Gastrocnemius medialis (tissue), 4 donors: ENCODE data around the gene FAM237A. TPM values are rescaled to one million over a fixed set of nuclear protein-coding genes. Genes with fewer than 3 reads are reported as not detected.

Experiments used
- ATAC-seq, 2 donors: fragments of 150-250 bp; one replicate each; pipeline ENCODE4 v1.9.1; 2016
- DNase-seq, 2 donors: peaks; one replicate each; pipeline ENCODE4 v3.0.0-alpha.2; 2019
- H3K27ac ChIP-seq, 4 donors: fragments of 200-600 bp; sonication (generic); 1 replicate in 1 of 4; 2 replicates in 3 of 4; pipeline ENCODE4 v1.5.1; 2016 to 2018; ENCODE audit warnings: mild to moderate bottlenecking in 2 of 4, moderate library complexity in 1 of 4
- H3K27me3 ChIP-seq, 3 donors: fragments of 200-600 bp; sonication (generic) in 2 of 3; 1 replicate in 1 of 3; 2 replicates in 2 of 3; pipeline versions ENCODE4 v1.5.1 to v1.6.0; 2016 to 2019; ENCODE audit warnings: mild to moderate bottlenecking in 1 of 3, moderate library complexity in 1 of 3
- H3K36me3 ChIP-seq, 2 donors: fragments of 200-600 bp; sonication (generic) in 1 of 2; one replicate each; pipeline ENCODE4 v1.5.1; 2017 to 2018
- H3K4me1 ChIP-seq, 2 donors: fragments of 200-600 bp; sonication (generic) in 1 of 2; one replicate each; pipeline ENCODE4 v1.5.1; 2016 to 2017; ENCODE audit warnings: mild to moderate bottlenecking in 2 of 2
- H3K4me3 ChIP-seq, 4 donors: fragments of 200-600 bp; sonication (generic) in 3 of 4; 1 replicate in 1 of 4; 2 replicates in 3 of 4; pipeline ENCODE4 v1.5.1; 2016 to 2019; ENCODE audit warnings: mild to moderate bottlenecking in 2 of 4
- H3K9me3 ChIP-seq, 3 donors: fragments of 200-600 bp; sonication (generic) in 2 of 3; 1 replicate in 1 of 3; 2 replicates in 2 of 3; pipeline ENCODE4 v1.5.1; 2016 to 2019
- POLR2A ChIP-seq, 2 donors: fragments of 450-650 bp; IDR thresholded peaks; one replicate each; pipeline ENCODE4 v1.6.1; 2017; ENCODE audit warnings: antibody characterized with exemption in 2 of 2, mild to moderate bottlenecking in 2 of 2, moderate library complexity in 2 of 2
- in situ Hi-C, 4 donors: fragments of 200-750 bp; cut with MboI; loops; one replicate each; pipeline versions ENCODE4 v1.15.0 to v1.8.0; 2017; ENCODE audit warnings: low sequenced_read_pairs in 4 of 4
- intact Hi-C: fragments of 100-400 bp; cut with DNase I; formaldehyde crosslinking; loops from one replicate; pipeline ENCODE4 v1.15.1; 2023; ENCODE audit warnings: low total_unique reads
- total RNA-seq, 4 donors: library from RNA; depleted of rRNA; stranded (reverse); fragments of >200 nt; gene quantifications; one replicate each; pipeline versions ENCODE4 v1.1.0 to v1.2.3, GENCODE V29; 2016
- TF ChIP-seq, protein P1 (sequence below), 5 experiments: fragments of 450-650 bp in 3 of 5; fragments of 200-600 bp in 2 of 5; sonication (generic) in 2 of 5; IDR thresholded peaks in 4 of 5; conservative IDR thresholded peaks in 1 of 5; 1 replicate in 4 of 5; 2 replicates in 1 of 5; pipeline ENCODE4 v1.5.1; 2016 to 2019; ENCODE audit warnings: antibody characterized with exemption in 5 of 5, mild to moderate bottlenecking in 3 of 5, moderate library complexity in 3 of 5

Gene FAM237A
- total RNA-seq, 4 donors from 2014 or later = not detected

DNA sequence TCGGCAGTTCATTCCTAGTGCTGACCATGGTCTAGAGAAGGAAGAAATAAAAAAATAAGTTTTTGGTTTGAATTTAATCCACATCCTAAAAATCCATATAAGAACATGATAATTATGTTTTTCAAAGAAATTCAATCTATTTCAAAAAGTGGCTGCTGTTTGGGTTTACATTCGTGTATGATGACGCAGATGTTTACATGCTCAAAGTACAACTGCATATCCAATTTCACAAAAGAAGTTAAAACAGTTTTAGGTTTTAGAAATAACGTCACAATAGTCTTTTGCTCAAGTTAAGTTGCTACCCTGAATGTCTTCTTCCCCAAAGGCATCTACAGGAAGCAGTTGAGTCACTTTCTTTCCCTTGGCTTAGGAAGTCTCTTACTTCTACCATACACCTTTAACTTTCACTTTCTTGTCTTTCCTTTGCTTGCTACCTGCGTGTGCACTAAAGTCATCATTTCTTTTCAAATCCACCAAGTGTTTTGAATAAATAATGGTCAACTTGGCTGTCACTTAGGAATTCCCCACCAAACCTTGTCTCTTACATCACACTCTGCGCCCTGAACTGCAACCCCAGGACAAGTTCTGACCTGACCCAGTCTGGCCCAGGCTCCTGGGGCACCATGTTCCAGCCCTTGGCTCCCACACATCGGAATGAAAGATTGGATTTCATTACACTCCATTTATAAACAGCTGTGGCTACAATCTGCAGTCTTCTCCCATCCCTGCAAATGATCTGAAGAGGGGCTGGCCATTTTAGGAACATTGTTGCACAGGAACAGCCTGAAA is 28.4 kb downstream of the FAM237A start:
- DNase-seq (no peak), ATAC-seq (peak in 1 of 2 donors; percentile 27)
- Histone ChIP-seq H3K27me3 (no peaks in the 10 kb centered on the region), H3K9me3 (no peaks in the 10 kb centered on the region), H3K4me3 (no peak overlapping the region), H3K36me3 (no peaks in the 10 kb centered on the region), H3K27ac (no peak overlapping the region), H3K4me1 (peaks cover 0 to 6% of the 10 kb centered on the region in 2 donors)
- intact Hi-C loops (no loop called here), in situ Hi-C loops (no loop called here)
- TF ChIP-seq, protein P1, sequence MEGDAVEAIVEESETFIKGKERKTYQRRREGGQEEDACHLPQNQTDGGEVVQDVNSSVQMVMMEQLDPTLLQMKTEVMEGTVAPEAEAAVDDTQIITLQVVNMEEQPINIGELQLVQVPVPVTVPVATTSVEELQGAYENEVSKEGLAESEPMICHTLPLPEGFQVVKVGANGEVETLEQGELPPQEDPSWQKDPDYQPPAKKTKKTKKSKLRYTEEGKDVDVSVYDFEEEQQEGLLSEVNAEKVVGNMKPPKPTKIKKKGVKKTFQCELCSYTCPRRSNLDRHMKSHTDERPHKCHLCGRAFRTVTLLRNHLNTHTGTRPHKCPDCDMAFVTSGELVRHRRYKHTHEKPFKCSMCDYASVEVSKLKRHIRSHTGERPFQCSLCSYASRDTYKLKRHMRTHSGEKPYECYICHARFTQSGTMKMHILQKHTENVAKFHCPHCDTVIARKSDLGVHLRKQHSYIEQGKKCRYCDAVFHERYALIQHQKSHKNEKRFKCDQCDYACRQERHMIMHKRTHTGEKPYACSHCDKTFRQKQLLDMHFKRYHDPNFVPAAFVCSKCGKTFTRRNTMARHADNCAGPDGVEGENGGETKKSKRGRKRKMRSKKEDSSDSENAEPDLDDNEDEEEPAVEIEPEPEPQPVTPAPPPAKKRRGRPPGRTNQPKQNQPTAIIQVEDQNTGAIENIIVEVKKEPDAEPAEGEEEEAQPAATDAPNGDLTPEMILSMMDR (IDR thresholded peaks at IDR 0.05 in 4 of 5, conservative IDR thresholded peaks at IDR 0.05 in 1 of 5) = no peak
- no peak for TF ChIP-seq POLR2A (IDR thresholded peaks at IDR 0.05)

DNA sequence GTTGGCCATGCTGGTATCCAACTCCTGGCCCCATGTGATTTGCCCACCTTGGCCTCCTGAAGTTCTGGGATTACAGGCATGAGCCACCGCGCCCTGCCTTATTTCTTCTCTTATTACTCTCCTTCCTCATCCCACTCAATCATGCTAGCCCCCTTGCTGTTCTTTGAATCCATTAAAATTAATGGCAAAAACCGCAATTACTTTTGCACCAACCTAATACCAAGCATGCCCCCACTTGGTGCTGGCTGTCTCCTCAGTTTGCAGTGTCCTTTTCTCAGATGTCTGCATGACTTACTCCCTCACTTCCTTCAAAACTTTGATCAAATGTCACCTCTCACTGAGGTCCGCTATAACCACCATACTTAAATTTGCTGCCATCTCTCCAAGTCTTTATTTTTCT is 41.3 kb downstream of the FAM237A start:
- in situ Hi-C loops (no loop called here), intact Hi-C loops (no loop called here)
- Histone ChIP-seq H3K27me3 (peaks cover 0 to 3% (median 0%) of the 10 kb centered on the region in 3 donors), H3K9me3 (no peaks in the 10 kb centered on the region), H3K4me3 (no peak overlapping the region), H3K27ac (no peak overlapping the region), H3K36me3 (no peaks in the 10 kb centered on the region), H3K4me1 (no peaks in the 10 kb centered on the region)
- ATAC-seq (no peak), DNase-seq (no peak)
- no peak for TF ChIP-seq POLR2A (IDR thresholded peaks at IDR 0.05)
- TF ChIP-seq, protein P1 (IDR thresholded peaks at IDR 0.05 in 4 of 5, conservative IDR thresholded peaks at IDR 0.05 in 1 of 5) = no peak

DNA sequence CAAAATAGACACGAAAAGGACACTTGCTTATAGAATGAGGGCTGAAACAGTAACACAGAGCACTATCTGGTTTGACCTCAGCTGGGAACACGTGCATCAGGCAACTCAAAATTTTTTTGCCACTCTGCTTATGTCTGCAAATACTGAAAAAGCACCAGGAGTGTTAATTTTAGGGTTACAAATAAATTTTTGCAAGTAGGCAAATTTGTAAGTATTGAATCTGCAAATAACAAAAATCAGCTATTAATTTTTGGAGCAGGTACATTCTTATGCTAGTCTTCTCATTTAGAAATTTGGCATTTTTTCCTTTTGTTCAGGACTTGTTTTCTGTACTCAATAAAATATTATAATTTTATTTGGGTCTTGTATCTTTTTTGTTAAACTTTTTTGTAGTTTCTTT is 46.2 kb downstream of the FAM237A start:
- ATAC-seq (no peak), DNase-seq (no peak)
- H3K4me1 ChIP-seq = no peaks in the 10 kb centered on the region
- intact Hi-C loops (no loop called here), in situ Hi-C loops (no loop called here)
- H3K9me3 ChIP-seq = no peaks in the 10 kb centered on the region
- peaks cover 0 to 3% (median 0%) of the 10 kb centered on the region in 3 donors for H3K27me3 ChIP-seq
- TF ChIP-seq POLR2A (IDR thresholded peaks at IDR 0.05) = no peak
- TF ChIP-seq, protein P1 (IDR thresholded peaks at IDR 0.05 in 4 of 5, conservative IDR thresholded peaks at IDR 0.05 in 1 of 5) = no peak
- no peaks in the 10 kb centered on the region for H3K36me3 ChIP-seq
- H3K27ac ChIP-seq = no peak overlapping the region
- H3K4me3 ChIP-seq = no peak overlapping the region

DNA sequence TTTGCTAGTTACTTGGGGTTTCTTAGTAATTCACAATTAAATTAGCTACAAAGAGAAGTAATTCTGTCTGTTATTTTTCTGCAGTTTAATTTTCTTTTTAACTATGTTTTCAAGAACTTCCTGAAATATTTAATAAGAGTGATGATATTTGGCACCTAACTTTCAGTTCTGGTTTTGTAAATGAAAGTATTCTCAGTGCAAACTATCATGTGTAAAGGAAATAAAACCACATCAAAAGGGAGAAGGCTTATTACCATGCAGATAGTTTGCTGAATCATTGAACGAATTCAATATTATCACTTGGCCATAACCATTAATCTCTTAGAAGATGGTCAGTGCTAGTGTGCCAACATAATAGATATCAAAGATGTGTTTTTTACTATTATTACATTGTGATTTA is 46.7 kb downstream of the FAM237A start:
- in situ Hi-C loops = no loop called here
- Histone ChIP-seq H3K27me3 (peaks cover 0 to 3% (median 0%) of the 10 kb centered on the region in 3 donors), H3K4me3 (no peak overlapping the region), H3K27ac (no peak overlapping the region), H3K36me3 (no peaks in the 10 kb centered on the region), H3K4me1 (no peaks in the 10 kb centered on the region), H3K9me3 (no peaks in the 10 kb centered on the region)
- TF ChIP-seq POLR2A (IDR thresholded peaks at IDR 0.05) = no peak
- TF ChIP-seq, protein P1 (IDR thresholded peaks at IDR 0.05 in 4 of 5, conservative IDR thresholded peaks at IDR 0.05 in 1 of 5) = no peak
- ATAC-seq (no peak), DNase-seq (no peak)
- intact Hi-C loops = no loop called here
